Cerebellar cortex (tissue), 1 donor: ENCODE results near the gene ZFP69.

Experiments used
- DNase-seq: peaks from one replicate; pipeline ENCODE4 v3.0.0-alpha.2; 2015; ENCODE audit warnings: low spot score

The ZFP69 gene

GRCh38 chr1:40508375-40509341 is 31.6 kb downstream of the ZFP69 start, which contains the start of gene EXO5:
Gene EXO5, plus strand, starts transcription at chr1:40508767. Its CDS starts 5,778 bp downstream, at chr1:40514545.
- peak; percentile 69 for DNase-seq

- DNase-seq: no peak
Measured at GRCh38 chr1:40519517-40519916, 42.4 kb downstream of the ZFP69 start.

GRCh38 chr1:40530735-40531380 is 53.8 kb downstream of the ZFP69 start:
- no peak for DNase-seq

- peak; percentile 99 for DNase-seq
Measured at GRCh38 chr1:40531381-40532061, 54.4 kb downstream of the ZFP69 start, which contains the start of gene ZNF684. Gene ZNF684, plus strand, starts transcription at chr1:40531637. Its CDS starts 1,530 bp downstream, at chr1:40533167.

GRCh38 chr1:40532062-40532389 is 54.9 kb downstream of the ZFP69 start:
- DNase-seq: no peak

GRCh38 chr1:40532844-40533424 is 55.8 kb downstream of the ZFP69 start:
- peak; percentile 76 for DNase-seq

GRCh38 chr1:40534589-40534988 is 57.5 kb downstream of the ZFP69 start:
- no peak for DNase-seq

GRCh38 chr1:40535732-40536131 is 58.6 kb downstream of the ZFP69 start:
- no peak for DNase-seq

- DNase-seq: no peak
Measured at GRCh38 chr1:40539338-40539737, 62.2 kb downstream of the ZFP69 start.
